Psoas muscle (tissue), 8 donors: ENCODE data around the gene SLC24A3. TPM values are rescaled to one million over a fixed set of nuclear protein-coding genes. Genes with fewer than 3 reads are reported as not detected.

ENCODE experiments used
- ATAC-seq, 4 donors: fragments of 200-7000 bp; cut with Tn5 transposase; one replicate each; pipeline ENCODE4 v1.9.1; 2020; ENCODE audit warnings: moderate library complexity in 3 of 4, mild to moderate bottlenecking in 2 of 4
- DNase-seq, 2 donors: peaks; one replicate each; pipeline ENCODE4 v3.0.0-alpha.2; 2020
- H3K27ac ChIP-seq: fragments of 200-600 bp; one replicate; pipeline ENCODE4 v1.8.0; 2022
- H3K27me3 ChIP-seq, 3 donors: fragments of 200-600 bp in 1 of 3; one replicate each; pipeline versions ENCODE4 v1.6.1 to v1.8.0; 2013 to 2022; ENCODE audit warnings: low read length in 2 of 3, mild to moderate bottlenecking in 2 of 3, moderate library complexity in 1 of 3; ENCODE audit not compliant: insufficient read depth in 3 of 3
- H3K36me3 ChIP-seq, 2 donors: fragments of 200-600 bp in 1 of 2; one replicate each; pipeline versions ENCODE4 v1.6.1 to v1.8.0; 2013 to 2022; ENCODE audit warnings: low read depth in 1 of 2, mild to moderate bottlenecking in 1 of 2, moderate library complexity in 1 of 2; ENCODE audit not compliant: insufficient read depth in 1 of 2
- H3K4me1 ChIP-seq: fragments of 200-600 bp; one replicate; pipeline ENCODE4 v1.8.0; 2022
- H3K4me3 ChIP-seq: fragments of 200-600 bp; one replicate; pipeline ENCODE4 v1.8.0; 2022; ENCODE audit warnings: mild to moderate bottlenecking
- H3K9me3 ChIP-seq: fragments of 200-600 bp; one replicate; pipeline ENCODE4 v1.8.0; 2022
- CTCF ChIP-seq: fragments of 200-600 bp; IDR thresholded peaks from one replicate; pipeline ENCODE4 v1.8.0; 2022; ENCODE audit warnings: antibody characterized with exemption
- WGBS, 3 donors: extraction: QIAGEN DNeasy Blood & Tissue Kit; methylation state at CpG; one replicate each; pipeline versions ENCODE4 v1.1.6 to v1.1.7; 2013; 5-methylcytosine and 5-hydroxymethylcytosine counted together
- intact Hi-C, 2 donors: fragments of 100-400 bp; cut with DNase I; formaldehyde crosslinking; loops; one replicate each; pipeline versions ENCODE4 v1.11.0 to v1.14.2; 2022
- polyA plus RNA-seq, 3 donors: library from polyadenylated mRNA; stranded (reverse); fragments of 200-250 nt; gene quantifications; one replicate each; pipeline ENCODE4 v1.2.3, GENCODE V29; 2013
- total RNA-seq, 4 donors: library from RNA; stranded (reverse); fragmentation: NEBNext Ultra II Directional in 2 of 4; extraction: Animal tissue kit (Norgen Biotek cat#: 25700) in 2 of 4; gene quantifications; one replicate each; pipeline versions ENCODE4 v1.2.1 to v1.2.4, GENCODE V29; 2021 to 2023
- donor health status: healthy with polysubstance abuse.
- donor health status: DM: no; HTN: no; CAD: no; lungs with moderate emphysema.
- donor health status: Bipolar disorder and iron deficiency.
- donor health status: healthy.
- donor health status: DM: yes; HTN: yes; CAD: no.
- donor health status: DM: no; HTN: no; CAD: no.
- donor health status: DM: no; HTN: no; CAD: no.
- donor health status: DM: yes; HTN: yes; CAD: no.

The SLC24A3 gene
- total and polyA plus RNA-seq, 7 donors: 3.0 to 24.4 (median 8.2) TPM

DNA sequence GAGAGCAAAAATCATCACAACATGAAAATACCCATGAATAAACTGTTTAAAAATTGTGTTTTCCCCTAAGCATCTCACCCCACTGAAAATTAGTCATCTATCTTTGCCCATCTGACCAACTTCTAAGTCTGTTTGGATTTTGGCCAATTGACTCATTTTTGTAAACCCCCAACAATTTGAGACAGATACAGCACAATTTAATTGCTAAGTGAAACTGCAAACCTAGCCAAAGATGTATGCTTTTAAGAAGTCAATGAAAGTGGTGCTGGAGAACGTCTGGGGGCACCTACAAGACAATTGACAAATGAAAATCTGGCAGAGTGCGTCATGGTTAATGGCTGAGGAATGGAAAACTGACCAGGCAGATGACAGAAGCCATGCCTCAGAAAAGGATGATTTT is 30.9 kb upstream of the SLC24A3 start:
- intact Hi-C loops: no loop called here
- H3K36me3 ChIP-seq: no peaks in the 10 kb centered on the region
- DNase-seq (no peak), ATAC-seq (no peak)
- no peak overlapping the region for H3K27ac ChIP-seq
- H3K9me3 ChIP-seq: no peaks in the 10 kb centered on the region
- H3K27me3 ChIP-seq: no peaks in the 10 kb centered on the region
- H3K4me3 ChIP-seq: no peak overlapping the region
- no peak for TF ChIP-seq CTCF
- WGBS, 3 donors: 46 to 55% (median 51%) methylated on average over 2 of the region's 2 CpGs
- H3K4me1 ChIP-seq: no peaks in the 10 kb centered on the region

DNA sequence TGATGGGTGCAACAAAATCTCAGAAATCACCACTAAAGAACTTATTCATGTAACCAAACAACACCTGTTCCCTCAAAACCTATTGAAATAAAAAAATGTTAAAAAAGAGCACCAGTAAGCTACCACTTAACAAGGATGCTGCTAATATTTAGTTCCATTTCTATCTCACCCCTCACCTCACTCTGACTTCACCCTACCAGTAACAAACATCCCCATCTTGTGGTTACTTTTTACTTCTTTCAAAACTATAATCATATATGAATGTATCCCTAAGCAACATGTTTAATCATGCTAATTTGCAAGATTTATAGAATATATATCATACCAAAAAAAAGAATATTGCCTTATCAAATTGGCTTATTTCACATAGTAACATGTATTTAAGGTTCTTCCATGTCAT is 27.4 kb upstream of the SLC24A3 start:
- H3K27me3 ChIP-seq: no peaks in the 10 kb centered on the region
- intact Hi-C loops: no loop called here
- H3K4me3 ChIP-seq: no peak overlapping the region
- TF ChIP-seq CTCF: no peak
- DNase-seq (no peak), ATAC-seq (no peak)
- H3K36me3 ChIP-seq: no peaks in the 10 kb centered on the region
- H3K27ac ChIP-seq: no peak overlapping the region
- no peaks in the 10 kb centered on the region for H3K4me1 ChIP-seq
- no peaks in the 10 kb centered on the region for H3K9me3 ChIP-seq

DNA sequence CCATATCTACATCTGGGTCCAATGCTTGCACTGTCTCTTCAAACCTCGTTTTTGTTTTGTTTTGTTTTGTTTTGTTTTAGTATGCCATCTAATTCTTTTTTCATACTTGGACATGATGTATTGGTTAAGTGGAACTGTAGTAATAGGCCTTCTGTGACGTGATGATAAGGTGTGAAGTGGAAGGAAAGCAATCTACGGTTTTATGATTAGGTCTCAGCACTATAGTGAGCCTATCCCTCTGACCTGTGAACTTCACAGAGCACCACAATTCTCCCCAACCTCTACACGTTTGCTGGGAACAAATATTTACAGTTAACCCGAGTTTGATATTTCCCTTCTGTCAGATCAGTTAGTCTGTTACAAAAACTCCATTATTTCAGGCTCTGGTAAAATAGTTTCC is 19.1 kb upstream of the SLC24A3 start:
- Histone ChIP-seq H3K27me3 (no peaks in the 10 kb centered on the region), H3K4me3 (no peak overlapping the region), H3K9me3 (no peaks in the 10 kb centered on the region), H3K27ac (no peak overlapping the region), H3K4me1 (no peaks in the 10 kb centered on the region), H3K36me3 (no peaks in the 10 kb centered on the region)
- intact Hi-C loops: no loop called here
- no peak for ATAC-seq
- 47 to 60% (median 53%) methylated on average over 5 of the region's 5 CpGs for WGBS, 3 donors
- DNase-seq: no peak
- TF ChIP-seq CTCF: no peak

GRCh38 chr20:19205981-19206396 is 6.5 kb upstream of the SLC24A3 start:
- Histone ChIP-seq H3K4me1 (no peaks in the 10 kb centered on the region), H3K4me3 (no peak overlapping the region), H3K27me3 (no peaks in the 10 kb centered on the region), H3K36me3 (no peaks in the 10 kb centered on the region), H3K9me3 (no peaks in the 10 kb centered on the region), H3K27ac (no peak overlapping the region)
- peak; percentile 92 for TF ChIP-seq CTCF
- DNase-seq (peak; percentile 75 to 87), ATAC-seq (peak; percentile 76 to 94 (median 82))
- 14 to 19% (median 16%) methylated on average over 8 of the region's 8 CpGs for WGBS, 3 donors
- intact Hi-C loops: loop anchor here (1.0 to 10.0 kb wide), 5 partner anchors 301 to 571 kb away; no protein-coding TSS in a partner anchor

DNA sequence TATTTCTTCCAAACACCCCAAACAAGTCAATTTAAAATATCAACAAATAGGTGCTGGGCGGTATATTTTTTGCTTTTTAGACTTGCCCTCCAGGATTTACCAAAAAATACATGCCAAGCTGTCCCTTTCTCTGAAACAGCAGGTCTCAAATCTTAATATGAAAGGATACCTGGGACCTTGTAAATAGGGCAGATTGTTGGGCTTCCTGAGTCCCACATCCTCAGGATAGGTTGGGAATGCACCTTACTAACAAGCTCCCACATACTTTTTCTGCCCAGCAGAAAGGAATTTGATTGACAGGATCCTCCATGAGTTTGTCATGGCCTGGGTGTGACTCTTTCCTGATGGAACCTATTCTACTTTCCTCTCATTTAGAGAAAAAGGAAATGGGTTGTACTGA is 4.9 kb upstream of the SLC24A3 start:
- H3K4me1 ChIP-seq: peaks cover 3% of the 10 kb centered on the region
- ATAC-seq (no peak), DNase-seq (no peak)
- H3K4me3 ChIP-seq: no peak overlapping the region
- H3K27me3 ChIP-seq: no peaks in the 10 kb centered on the region
- TF ChIP-seq CTCF: no peak
- no peaks in the 10 kb centered on the region for H3K9me3 ChIP-seq
- H3K27ac ChIP-seq: no peak overlapping the region
- intact Hi-C loops: loop anchor here (2.0 to 10.0 kb wide), 4 partner anchors 300 to 573 kb away; no protein-coding TSS in a partner anchor
- 79 to 90% (median 80%) methylated on average over 1 of the region's 1 CpG for WGBS, 3 donors
- H3K36me3 ChIP-seq: no peaks in the 10 kb centered on the region
